SK-N-SH treated with all-trans-retinoic acid at 6 μM for 48 hours (cell line): Measurements from ENCODE around the gene CHPF.

Experiments used
- ATAC-seq: fragments of 200-7000 bp; cut with Tn5 transposase; 3 replicates; pipeline ENCODE4 v1.9.1; 2020; ENCODE audit warnings: mild to moderate bottlenecking, moderate library complexity
- BACH2 ChIP-seq: fragments of 250-450 bp; sonication (Bioruptor Pico); IDR thresholded peaks from 2 replicates; pipeline ENCODE4 v1.9.0; 2021; ENCODE audit warnings: mild to moderate bottlenecking, borderline replicate concordance
- CSDC2 ChIP-seq: fragments of 250-450 bp; sonication (Bioruptor Pico); IDR thresholded peaks from 2 replicates; pipeline ENCODE4 v1.5.0; 2020; ENCODE audit warnings: mild to moderate bottlenecking, moderate library complexity
- ESRRG ChIP-seq: fragments of 250-450 bp; sonication (Bioruptor Pico); IDR thresholded peaks from 2 replicates; pipeline ENCODE4 v1.6.1; 2021; ENCODE audit warnings: mild to moderate bottlenecking
- ISL1 ChIP-seq: fragments of 250-450 bp; sonication (Bioruptor Pico); IDR thresholded peaks from 2 replicates; pipeline ENCODE4 v2.1.2; 2022; ENCODE audit warnings: mild to moderate bottlenecking, moderate library complexity
- OSR1 ChIP-seq: fragments of 250-450 bp; sonication (Bioruptor Pico); IDR thresholded peaks from 2 replicates; pipeline ENCODE4 v1.8.0; 2022; ENCODE audit warnings: moderate library complexity, mild to moderate bottlenecking, inconsistent platforms
- RARB ChIP-seq: fragments of 250-450 bp; sonication (Bioruptor Pico); IDR thresholded peaks from 2 replicates; pipeline ENCODE4 v1.8.0; 2021; ENCODE audit warnings: mild to moderate bottlenecking, moderate library complexity
- SNAI2 ChIP-seq: fragments of 250-450 bp; sonication (Bioruptor Pico); IDR thresholded peaks from 2 replicates; pipeline ENCODE4 v1.5.0; 2020; ENCODE audit warnings: mild to moderate bottlenecking, moderate library complexity
- TCF4 ChIP-seq: fragments of 250-450 bp; sonication (Bioruptor Pico); IDR thresholded peaks from 2 replicates; pipeline ENCODE4 v1.8.0; 2021; ENCODE audit warnings: mild to moderate bottlenecking, moderate library complexity, borderline replicate concordance
- ZC3H10 ChIP-seq: fragments of 250-450 bp; sonication (Bioruptor Pico); IDR thresholded peaks from 2 replicates; pipeline ENCODE4 v1.5.1; 2021; ENCODE audit warnings: mild to moderate bottlenecking, moderate library complexity
- ZFP30 ChIP-seq: fragments of 450-650 bp; formaldehyde crosslinking; IDR thresholded peaks from 2 replicates; pipeline ENCODE4 v1.5.0; 2022; ENCODE audit warnings: mild to moderate bottlenecking, moderate library complexity
- ZNF565 ChIP-seq: fragments of 450-650 bp; formaldehyde crosslinking; conservative IDR thresholded peaks from 2 replicates; pipeline ENCODE4 v1.5.0; 2020; ENCODE audit warnings: low read depth, mild to moderate bottlenecking, moderate library complexity
- ZNF70 ChIP-seq: fragments of 450-650 bp; formaldehyde crosslinking; IDR thresholded peaks from 2 replicates; pipeline ENCODE4 v1.5.0; 2020; ENCODE audit warnings: mild to moderate bottlenecking, moderate library complexity
- TF ChIP-seq, protein P1 (sequence below): fragments of 250-450 bp; sonication (Bioruptor Pico); IDR thresholded peaks from 2 replicates; pipeline ENCODE4 v1.5.1; 2020; ENCODE audit warnings: low read depth, mild to moderate bottlenecking, moderate library complexity
- TF ChIP-seq, protein P2 (sequence below): fragments of 250-450 bp; sonication (Bioruptor Pico); IDR thresholded peaks from 2 replicates; pipeline ENCODE4 v1.5.1; 2021; ENCODE audit warnings: mild to moderate bottlenecking, moderate library complexity
- TF ChIP-seq, protein P3 (sequence below): fragments of 250-450 bp; sonication (Bioruptor Pico); IDR thresholded peaks from 2 replicates; pipeline ENCODE4 v1.8.0; 2020; ENCODE audit warnings: mild to moderate bottlenecking, moderate library complexity, borderline replicate concordance
- TF ChIP-seq, protein P4 (sequence below): fragments of 250-450 bp; sonication (Bioruptor Pico); IDR thresholded peaks from 2 replicates; pipeline ENCODE4 v1.8.0; 2021; ENCODE audit warnings: low read depth, mild to moderate bottlenecking, moderate library complexity, borderline replicate concordance
- TF ChIP-seq, protein P5 (sequence below): fragments of 250-450 bp; sonication (Bioruptor Pico); IDR thresholded peaks from 2 replicates; pipeline ENCODE4 v1.5.0; 2020; ENCODE audit warnings: mild to moderate bottlenecking, moderate library complexity

The CHPF gene

DNA sequence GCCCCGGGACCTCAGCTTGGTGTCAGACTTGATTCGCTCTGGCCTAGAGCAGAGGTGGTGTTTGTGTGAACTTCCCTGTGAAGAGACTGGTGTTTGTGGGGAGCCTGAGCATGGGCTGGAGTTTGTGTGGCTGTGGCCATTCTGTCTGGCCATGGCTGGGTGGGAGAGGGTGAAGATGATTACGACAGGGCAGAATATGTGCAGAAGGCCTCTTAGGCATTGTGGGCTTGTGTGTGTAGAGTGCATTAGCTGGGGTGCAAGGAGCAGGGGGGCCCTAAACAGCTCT is 17.2 kb upstream of the CHPF start:
- TF ChIP-seq, protein P1, sequence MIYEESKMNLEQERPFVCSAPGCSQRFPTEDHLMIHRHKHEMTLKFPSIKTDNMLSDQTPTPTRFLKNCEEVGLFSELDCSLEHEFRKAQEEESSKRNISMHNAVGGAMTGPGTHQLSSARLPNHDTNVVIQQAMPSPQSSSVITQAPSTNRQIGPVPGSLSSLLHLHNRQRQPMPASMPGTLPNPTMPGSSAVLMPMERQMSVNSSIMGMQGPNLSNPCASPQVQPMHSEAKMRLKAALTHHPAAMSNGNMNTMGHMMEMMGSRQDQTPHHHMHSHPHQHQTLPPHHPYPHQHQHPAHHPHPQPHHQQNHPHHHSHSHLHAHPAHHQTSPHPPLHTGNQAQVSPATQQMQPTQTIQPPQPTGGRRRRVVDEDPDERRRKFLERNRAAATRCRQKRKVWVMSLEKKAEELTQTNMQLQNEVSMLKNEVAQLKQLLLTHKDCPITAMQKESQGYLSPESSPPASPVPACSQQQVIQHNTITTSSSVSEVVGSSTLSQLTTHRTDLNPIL (CRISPR knock-in tag), result no peak
- no peak for TF ChIP-seq ZFP30 (CRISPR knock-in tag)
- no peak for TF ChIP-seq SNAI2 (CRISPR knock-in tag)
- TF ChIP-seq CSDC2 (CRISPR knock-in tag), result no peak
- TF ChIP-seq, protein P2, sequence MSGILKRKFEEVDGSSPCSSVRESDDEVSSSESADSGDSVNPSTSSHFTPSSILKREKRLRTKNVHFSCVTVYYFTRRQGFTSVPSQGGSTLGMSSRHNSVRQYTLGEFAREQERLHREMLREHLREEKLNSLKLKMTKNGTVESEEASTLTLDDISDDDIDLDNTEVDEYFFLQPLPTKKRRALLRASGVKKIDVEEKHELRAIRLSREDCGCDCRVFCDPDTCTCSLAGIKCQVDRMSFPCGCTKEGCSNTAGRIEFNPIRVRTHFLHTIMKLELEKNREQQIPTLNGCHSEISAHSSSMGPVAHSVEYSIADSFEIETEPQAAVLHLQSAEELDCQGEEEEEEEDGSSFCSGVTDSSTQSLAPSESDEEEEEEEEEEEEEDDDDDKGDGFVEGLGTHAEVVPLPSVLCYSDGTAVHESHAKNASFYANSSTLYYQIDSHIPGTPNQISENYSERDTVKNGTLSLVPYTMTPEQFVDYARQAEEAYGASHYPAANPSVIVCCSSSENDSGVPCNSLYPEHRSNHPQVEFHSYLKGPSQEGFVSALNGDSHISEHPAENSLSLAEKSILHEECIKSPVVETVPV, result no peak
- TF ChIP-seq ZNF565 (CRISPR knock-in tag), result no peak
- TF ChIP-seq ZNF70, result no peak
- no peak for TF ChIP-seq TCF4 (CRISPR knock-in tag)
- TF ChIP-seq, protein P3, sequence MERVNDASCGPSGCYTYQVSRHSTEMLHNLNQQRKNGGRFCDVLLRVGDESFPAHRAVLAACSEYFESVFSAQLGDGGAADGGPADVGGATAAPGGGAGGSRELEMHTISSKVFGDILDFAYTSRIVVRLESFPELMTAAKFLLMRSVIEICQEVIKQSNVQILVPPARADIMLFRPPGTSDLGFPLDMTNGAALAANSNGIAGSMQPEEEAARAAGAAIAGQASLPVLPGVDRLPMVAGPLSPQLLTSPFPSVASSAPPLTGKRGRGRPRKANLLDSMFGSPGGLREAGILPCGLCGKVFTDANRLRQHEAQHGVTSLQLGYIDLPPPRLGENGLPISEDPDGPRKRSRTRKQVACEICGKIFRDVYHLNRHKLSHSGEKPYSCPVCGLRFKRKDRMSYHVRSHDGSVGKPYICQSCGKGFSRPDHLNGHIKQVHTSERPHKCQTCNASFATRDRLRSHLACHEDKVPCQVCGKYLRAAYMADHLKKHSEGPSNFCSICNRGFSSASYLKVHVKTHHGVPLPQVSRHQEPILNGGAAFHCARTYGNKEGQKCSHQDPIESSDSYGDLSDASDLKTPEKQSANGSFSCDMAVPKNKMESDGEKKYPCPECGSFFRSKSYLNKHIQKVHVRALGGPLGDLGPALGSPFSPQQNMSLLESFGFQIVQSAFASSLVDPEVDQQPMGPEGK (CRISPR knock-in tag), result no peak
- TF ChIP-seq, protein P4, sequence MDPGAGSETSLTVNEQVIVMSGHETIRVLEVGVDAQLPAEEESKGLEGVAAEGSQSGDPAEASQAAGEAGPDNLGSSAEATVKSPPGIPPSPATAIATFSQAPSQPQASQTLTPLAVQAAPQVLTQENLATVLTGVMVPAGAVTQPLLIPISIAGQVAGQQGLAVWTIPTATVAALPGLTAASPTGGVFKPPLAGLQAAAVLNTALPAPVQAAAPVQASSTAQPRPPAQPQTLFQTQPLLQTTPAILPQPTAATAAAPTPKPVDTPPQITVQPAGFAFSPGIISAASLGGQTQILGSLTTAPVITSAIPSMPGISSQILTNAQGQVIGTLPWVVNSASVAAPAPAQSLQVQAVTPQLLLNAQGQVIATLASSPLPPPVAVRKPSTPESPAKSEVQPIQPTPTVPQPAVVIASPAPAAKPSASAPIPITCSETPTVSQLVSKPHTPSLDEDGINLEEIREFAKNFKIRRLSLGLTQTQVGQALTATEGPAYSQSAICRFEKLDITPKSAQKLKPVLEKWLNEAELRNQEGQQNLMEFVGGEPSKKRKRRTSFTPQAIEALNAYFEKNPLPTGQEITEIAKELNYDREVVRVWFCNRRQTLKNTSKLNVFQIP (CRISPR knock-in tag), result no peak
- TF ChIP-seq OSR1 (CRISPR knock-in tag), result no peak
- no peak for TF ChIP-seq ESRRG (CRISPR knock-in tag)
- TF ChIP-seq BACH2, result no peak
- no peak for TF ChIP-seq ISL1 (CRISPR knock-in tag)
- TF ChIP-seq ZC3H10 (CRISPR knock-in tag), result no peak
- ATAC-seq, result peak; percentile 6; the same call in 2 of the 3 replicates

DNA sequence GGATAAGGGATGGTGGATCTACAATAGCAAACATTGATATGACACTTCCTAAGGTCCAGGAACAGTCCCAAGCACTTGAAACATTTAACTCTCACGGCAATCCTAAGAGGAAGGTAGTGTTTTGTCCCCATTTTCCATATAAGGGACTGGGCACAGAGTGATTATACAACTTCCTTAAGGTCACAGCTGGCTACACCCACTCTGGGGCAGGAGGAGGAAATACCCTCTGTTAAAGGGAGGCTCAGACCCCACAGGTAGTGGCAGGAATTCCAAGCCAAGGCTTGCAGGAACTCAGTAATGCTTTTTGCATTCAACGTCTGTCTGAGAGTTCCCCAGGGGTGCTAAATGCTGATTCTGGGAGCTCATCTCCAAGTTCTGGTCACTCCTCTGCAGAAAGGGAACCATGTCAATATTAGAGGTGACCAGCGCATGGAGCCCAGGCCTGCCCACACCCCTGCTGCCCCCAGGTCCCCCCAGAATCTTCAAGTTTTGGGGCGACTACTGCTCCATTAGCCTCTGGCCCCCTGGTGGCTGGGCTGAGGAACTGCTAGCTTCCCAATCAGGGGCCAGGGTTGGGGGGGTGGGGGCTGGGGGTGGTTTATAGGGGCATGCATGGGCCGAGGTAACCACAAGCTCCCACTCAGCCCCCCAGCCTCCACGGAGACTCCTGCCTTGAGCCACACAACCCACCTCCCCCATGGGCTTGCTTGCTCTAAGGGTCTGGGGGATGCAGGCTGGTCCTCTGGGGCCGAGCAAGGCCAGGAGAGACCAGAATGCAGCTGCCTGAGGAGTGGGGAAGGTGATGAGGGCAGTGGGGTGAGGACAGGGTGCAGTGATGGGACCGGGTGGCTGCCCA is 16.7 kb upstream of the CHPF start:
- TF ChIP-seq ZNF70 (no peak), OSR1 (CRISPR knock-in tag) (no peak), ISL1 (CRISPR knock-in tag) (no peak), RARB (CRISPR knock-in tag) (no peak), ZNF565 (CRISPR knock-in tag) (no peak), CSDC2 (CRISPR knock-in tag) (no peak)
- TF ChIP-seq, protein P5, sequence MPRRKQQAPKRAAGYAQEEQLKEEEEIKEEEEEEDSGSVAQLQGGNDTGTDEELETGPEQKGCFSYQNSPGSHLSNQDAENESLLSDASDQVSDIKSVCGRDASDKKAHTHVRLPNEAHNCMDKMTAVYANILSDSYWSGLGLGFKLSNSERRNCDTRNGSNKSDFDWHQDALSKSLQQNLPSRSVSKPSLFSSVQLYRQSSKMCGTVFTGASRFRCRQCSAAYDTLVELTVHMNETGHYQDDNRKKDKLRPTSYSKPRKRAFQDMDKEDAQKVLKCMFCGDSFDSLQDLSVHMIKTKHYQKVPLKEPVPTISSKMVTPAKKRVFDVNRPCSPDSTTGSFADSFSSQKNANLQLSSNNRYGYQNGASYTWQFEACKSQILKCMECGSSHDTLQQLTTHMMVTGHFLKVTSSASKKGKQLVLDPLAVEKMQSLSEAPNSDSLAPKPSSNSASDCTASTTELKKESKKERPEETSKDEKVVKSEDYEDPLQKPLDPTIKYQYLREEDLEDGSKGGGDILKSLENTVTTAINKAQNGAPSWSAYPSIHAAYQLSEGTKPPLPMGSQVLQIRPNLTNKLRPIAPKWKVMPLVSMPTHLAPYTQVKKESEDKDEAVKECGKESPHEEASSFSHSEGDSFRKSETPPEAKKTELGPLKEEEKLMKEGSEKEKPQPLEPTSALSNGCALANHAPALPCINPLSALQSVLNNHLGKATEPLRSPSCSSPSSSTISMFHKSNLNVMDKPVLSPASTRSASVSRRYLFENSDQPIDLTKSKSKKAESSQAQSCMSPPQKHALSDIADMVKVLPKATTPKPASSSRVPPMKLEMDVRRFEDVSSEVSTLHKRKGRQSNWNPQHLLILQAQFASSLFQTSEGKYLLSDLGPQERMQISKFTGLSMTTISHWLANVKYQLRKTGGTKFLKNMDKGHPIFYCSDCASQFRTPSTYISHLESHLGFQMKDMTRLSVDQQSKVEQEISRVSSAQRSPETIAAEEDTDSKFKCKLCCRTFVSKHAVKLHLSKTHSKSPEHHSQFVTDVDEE (CRISPR knock-in tag), result no peak
- TF ChIP-seq, protein P4 (CRISPR knock-in tag), result no peak
- ATAC-seq, result peak; percentile 60
